ENCODE data around the gene MRC2. TPM values are rescaled to one million over a fixed set of nuclear protein-coding genes. Genes with fewer than 3 reads are reported as not detected.

MRC2 gene
- total RNA-seq, 4 donors from 2014 or later: 18.8 to 53.0 (median 20.6) TPM

DNA sequence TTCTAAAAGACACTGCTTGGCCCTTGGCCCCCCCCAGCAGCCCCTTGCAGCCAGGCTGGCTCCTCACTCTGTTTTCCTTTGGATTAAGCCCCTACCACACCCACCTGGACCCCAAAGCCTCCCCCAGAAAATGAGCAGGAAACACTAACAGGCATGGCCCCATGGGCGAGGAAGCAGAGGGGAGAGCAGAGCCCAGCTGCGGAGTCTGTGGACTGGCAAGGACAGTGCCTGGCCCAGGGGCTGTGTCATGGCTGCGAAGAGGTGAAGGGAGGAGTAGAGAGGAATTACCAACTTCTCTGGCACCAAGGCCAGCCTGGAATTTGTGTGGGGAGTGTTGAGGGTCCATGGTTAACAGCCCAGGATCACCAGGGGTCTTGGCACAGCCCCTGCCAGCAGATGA lies 47.4 kb downstream of the MRC2 start:
- WGBS, 2 donors: 66 to 68% methylated on average over 3 of the region's 3 CpGs
- TF ChIP-seq, protein P1, sequence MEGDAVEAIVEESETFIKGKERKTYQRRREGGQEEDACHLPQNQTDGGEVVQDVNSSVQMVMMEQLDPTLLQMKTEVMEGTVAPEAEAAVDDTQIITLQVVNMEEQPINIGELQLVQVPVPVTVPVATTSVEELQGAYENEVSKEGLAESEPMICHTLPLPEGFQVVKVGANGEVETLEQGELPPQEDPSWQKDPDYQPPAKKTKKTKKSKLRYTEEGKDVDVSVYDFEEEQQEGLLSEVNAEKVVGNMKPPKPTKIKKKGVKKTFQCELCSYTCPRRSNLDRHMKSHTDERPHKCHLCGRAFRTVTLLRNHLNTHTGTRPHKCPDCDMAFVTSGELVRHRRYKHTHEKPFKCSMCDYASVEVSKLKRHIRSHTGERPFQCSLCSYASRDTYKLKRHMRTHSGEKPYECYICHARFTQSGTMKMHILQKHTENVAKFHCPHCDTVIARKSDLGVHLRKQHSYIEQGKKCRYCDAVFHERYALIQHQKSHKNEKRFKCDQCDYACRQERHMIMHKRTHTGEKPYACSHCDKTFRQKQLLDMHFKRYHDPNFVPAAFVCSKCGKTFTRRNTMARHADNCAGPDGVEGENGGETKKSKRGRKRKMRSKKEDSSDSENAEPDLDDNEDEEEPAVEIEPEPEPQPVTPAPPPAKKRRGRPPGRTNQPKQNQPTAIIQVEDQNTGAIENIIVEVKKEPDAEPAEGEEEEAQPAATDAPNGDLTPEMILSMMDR (IDR thresholded peaks at IDR 0.05): no peak
- TF ChIP-seq POLR2A (IDR thresholded peaks at IDR 0.05): no peak
- H3K4me3 ChIP-seq (ENCODE audit: low read depth, poor library complexity, severe bottlenecking): no peak overlapping the region
- no peak for DNase-seq (ENCODE audit: low spot score in 2 of 2)
- intact Hi-C loops (cut with DNase I; ENCODE audit: low total_unique reads): no loop called here

DNA sequence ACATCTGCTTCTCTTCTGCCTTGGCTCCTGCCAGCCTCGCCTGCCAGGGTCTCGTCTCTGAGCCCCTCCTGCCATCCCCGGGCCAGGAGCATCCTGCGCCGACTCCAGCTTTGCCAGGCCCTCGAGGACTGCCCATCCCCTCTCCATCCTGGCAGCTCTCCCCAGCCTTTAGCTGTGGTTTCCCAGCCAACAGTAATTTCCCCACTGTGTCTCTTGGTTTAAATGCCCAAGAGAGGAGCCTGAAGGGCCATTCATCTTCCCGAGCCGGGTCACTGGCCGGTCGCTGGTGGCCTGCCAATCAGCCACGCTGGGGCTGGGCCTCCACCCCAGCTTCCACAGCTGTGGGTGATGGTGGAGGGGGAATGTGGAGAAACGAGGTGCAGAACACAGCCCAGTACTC lies 47.8 kb downstream of the MRC2 start:
- TF ChIP-seq, protein P1 (IDR thresholded peaks at IDR 0.05): no peak
- no peak for TF ChIP-seq POLR2A (IDR thresholded peaks at IDR 0.05)
- no peak for DNase-seq (ENCODE audit: low spot score in 2 of 2)
- intact Hi-C loops (cut with DNase I; ENCODE audit: low total_unique reads): no loop called here
- no peak overlapping the region for H3K4me3 ChIP-seq (ENCODE audit: low read depth, poor library complexity, severe bottlenecking)
- 24 to 58% methylated on average over 12 of the region's 12 CpGs for WGBS, 2 donors

DNA sequence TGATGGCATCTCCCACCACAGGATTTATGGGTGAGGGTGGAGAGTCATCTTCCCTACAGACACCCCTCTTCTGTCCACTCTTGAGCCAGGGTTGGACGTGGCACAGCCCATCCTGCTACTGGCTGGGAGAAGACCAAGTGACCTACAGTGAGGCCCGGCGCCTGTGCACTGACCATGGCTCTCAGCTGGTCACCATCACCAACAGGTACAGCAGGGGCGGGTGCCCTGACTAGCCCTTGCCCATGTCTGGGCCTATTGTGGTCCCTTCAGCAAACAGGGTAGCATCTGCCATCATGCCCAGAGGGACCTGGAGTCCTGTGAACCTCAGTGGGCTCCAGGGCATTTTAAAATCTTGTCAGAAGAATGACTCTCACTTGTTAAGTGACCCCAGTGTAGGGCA lies 48.2 kb downstream of the MRC2 start:
- WGBS, 2 donors: 82 to 96% methylated on average over 3 to 4 of the region's 4 CpGs
- intact Hi-C loops (cut with DNase I; ENCODE audit: low total_unique reads): no loop called here
- DNase-seq (ENCODE audit: low spot score in 2 of 2): no peak
- no peak overlapping the region for H3K4me3 ChIP-seq (ENCODE audit: low read depth, poor library complexity, severe bottlenecking)
- TF ChIP-seq, protein P1 (IDR thresholded peaks at IDR 0.05): no peak
- no peak for TF ChIP-seq POLR2A (IDR thresholded peaks at IDR 0.05)

DNA sequence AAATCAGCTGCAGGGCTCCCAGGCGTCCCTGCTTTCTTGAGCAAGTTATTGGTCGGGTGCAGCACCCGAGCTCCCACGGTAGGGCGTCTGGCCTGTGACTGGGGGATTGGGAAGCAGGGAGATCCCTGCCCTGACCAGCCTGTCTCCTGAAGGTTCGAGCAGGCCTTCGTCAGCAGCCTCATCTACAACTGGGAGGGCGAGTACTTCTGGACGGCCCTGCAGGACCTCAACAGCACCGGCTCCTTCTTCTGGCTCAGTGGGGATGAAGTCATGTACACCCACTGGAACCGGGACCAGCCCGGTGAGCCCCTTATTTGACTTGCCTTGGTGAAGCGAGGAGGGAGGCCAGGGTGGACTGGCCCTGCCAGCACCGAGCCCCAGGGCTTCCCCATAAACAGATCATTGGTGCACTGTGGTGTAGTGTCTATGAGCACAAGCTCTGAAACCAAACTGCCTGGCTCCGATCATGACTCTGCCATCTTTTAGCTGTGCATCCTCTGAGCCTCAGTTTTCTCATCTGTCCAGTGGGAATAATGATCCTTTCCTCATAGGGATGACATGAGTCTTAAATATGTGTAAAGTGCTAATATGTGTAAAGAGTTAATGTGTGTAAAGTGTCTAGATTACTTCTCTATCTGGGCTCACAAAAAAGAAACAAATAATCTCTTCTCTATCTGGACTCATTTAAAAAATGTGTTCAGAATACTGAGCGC lies 48.9 kb downstream of the MRC2 start:
- intact Hi-C loops (cut with DNase I; ENCODE audit: low total_unique reads): no loop called here
- WGBS, 2 donors: 92% methylated on average over 12 to 15 of the region's 16 CpGs
- TF ChIP-seq, protein P1 (IDR thresholded peaks at IDR 0.05): no peak
- TF ChIP-seq POLR2A (IDR thresholded peaks at IDR 0.05): no peak

DNA sequence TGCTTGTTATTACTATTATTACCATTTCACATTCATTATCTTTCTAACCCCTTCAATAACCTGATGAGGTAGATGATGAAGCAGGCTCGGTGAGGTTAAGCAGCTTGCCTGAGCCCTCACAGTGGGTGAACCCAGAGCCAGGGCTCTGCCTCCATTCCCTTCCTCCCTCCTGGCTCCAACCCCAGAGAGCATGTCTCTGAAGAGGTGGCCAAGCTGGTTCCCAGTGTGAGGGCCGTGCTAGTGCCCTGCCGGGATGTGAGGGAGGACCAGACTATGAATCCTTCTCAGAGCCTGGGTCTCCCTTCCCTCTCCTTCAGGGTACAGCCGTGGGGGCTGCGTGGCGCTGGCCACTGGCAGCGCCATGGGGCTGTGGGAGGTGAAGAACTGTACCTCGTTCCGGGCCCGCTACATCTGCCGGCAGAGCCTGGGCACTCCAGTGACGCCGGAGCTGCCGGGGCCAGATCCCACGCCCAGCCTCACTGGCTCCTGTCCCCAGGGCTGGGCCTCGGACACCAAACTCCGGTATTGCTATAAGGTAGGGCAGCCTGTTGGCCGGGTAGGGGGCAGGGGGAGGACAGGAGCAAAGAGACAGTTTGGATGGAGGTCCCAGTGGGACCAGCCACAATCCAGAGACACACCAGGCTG lies 49.6 kb downstream of the MRC2 start:
- H3K4me3 ChIP-seq (ENCODE audit: low read depth, poor library complexity, severe bottlenecking): no peak overlapping the region
- WGBS, 2 donors: 88 to 89% methylated on average over 17 of the region's 18 CpGs
- no peak for DNase-seq (ENCODE audit: low spot score in 2 of 2)
- intact Hi-C loops (cut with DNase I; ENCODE audit: low total_unique reads): no loop called here
- TF ChIP-seq, protein P1 (IDR thresholded peaks at IDR 0.05): no peak
- TF ChIP-seq POLR2A (IDR thresholded peaks at IDR 0.05): no peak

More for the DNA sequence above, 48.9 kb downstream of the MRC2 start:
- DNase-seq (ENCODE audit: low spot score in 2 of 2): no peak
- no peak overlapping the region for H3K4me3 ChIP-seq (ENCODE audit: low read depth, poor library complexity, severe bottlenecking)
